GM18517 (cell line): ENCODE results near the gene PRKCA.
"Not testable (repeated sequence)": the region's sequence is repeated elsewhere in the genome, so short reads cannot be mapped to it uniquely, and the experiment has no call there.

ENCODE experiments used
- ATAC-seq: cut with Tn5 transposase; IDR thresholded peaks from one replicate; pipeline ENCODE4 v1.9.1; 2021; ENCODE audit warnings: mild to moderate bottlenecking, moderate library complexity; ENCODE audit not compliant: unreplicated experiment

Gene PRKCA

DNA sequence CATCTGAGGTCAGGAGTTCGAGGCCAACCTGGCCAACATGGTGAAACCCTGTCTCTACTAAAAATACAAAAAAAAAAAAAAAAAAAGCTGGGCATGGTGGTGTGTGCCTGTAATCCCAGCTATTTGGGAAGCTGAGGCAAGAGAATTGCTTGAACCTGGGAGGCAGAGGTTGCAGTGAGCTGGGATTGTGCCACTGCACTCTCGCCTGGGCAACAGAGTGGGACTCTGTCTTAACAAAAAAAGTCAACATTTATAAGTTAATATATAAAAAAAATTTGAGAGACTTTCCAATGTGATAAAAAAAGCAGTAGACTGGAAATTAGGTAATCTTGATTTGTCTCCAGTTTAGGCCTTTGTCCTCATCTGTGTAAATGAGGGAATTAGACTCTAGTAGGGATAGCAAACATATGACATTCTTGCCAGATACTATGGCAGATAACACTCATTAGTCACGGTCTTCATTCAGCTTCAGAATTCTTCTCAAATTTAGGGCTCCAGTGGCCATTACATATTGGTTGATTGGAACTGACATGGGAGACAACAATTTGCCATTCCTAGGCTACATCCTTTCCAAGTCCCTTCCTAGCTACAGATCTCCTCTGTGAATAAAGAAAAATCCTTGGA lies 22.1 kb downstream of the PRKCA start:
- not testable (repeated sequence) for ATAC-seq

DNA sequence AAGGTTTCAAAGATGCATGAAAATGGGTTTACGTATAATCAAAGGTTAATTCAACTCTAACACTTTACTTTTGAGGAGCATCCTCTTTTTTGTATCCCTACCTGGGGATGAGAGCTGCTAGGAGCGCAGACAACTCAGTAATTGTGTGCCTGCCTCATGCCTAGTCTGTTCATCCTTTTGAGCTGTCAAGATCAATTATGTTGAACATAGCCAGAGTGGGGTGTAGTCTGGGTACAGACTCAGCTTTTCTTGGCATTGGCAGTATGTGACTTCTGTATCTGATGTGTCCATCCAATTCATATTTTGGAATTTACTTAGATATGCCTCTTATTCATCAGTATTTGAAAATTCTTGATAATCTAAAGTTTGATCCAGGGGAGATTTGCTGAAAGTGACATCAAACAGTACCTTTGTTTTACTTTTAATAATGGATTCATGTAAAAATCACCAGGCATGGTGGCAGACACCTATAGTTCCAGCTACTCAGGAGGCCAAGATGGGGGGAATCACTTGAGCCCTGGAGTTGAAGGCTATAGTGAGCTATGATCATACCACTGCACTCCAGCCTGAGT lies 24.1 kb downstream of the PRKCA start:
- ATAC-seq = no peak

DNA sequence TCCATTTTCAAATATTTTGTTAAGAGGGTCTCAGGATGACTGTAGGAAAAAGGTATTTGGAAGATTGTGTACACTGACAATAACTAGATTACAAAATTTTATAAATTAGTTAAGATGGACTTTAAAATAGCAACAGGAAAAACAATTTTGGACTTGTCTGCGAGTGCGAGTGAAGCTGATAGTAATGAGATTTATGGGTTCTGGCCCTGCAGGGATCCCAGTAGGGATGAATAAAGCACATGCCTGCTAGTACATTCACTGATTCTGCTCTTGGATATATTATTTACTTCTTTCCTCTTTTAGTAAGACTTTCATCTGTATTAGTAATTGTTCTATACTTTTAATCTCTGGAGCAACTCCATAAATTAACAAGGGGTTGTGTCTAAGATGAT lies 28.2 kb downstream of the PRKCA start:
- ATAC-seq = no peak

DNA sequence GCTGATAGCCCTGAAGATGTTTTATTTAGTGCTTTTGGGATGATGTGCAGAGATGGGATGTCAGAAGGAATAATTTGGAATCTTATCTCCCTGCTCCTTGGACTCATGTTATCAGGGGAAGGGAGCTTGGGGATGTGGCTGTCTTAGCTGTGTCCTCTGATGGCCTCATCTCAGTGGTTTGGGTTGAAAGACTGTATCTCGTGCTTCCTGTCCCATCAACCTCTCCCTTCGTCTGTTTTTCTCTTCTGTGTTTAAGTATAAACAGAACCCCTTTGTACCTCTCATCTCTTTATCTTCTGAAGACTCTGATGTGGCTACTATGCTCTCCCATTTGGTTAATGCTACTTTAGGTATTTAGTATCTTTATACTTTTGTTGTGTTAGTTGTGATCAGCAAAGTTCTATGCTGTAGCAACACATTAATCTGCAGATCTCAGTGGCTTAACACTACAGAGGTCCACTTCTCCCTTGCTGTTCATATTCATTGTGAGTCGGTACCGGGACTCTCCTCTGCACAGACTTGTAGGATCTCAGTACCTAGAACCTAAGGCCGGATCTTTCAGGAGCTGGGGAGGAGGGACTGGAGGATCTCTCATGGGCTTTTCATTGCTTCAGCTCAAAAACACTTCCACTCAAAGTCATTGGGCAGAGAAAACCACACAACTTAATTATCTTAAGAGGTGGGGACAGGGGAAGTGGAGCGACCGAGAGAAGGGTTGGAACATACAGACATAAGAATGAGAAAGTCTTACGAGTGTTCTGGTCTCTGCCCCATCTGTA lies 28.8 kb downstream of the PRKCA start:
- ATAC-seq = no peak

DNA sequence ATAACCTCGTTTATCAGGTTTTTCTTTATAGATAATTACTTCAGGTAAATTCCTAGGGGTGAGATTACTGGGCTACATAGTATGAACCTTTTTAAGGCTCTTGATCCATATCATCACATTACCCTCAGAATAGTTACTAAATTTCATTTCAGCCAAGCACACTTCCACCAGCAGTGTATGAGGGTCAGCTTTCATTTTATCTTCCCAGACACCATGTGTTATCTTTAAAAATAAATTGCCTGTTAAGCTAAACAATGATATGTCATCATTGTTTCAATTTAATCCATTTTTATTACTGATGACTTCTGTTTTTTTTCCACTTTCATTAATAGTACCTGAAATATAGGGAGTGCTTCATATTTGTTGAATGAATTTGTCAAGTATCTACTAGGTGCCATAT lies 33.4 kb downstream of the PRKCA start:
- no peak for ATAC-seq

DNA sequence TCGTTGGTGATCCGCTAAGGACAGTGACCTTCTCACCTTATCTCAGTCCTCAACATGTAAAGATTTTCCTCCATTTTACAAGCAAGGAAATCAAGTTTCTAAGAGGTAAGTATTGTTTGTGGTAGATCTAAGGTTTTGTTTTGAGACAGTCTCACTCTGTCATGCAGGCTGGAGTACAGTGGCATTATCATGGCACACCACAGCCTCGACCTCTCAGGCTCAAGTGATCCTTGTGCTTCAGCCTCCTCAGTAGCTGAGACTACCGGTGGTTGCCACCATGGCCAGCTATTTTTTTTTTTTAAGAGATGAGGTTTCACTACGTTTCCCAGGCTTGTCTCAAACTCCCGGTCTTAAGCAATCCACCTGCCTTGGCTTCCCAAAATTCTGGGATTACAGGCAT lies 34.9 kb downstream of the PRKCA start:
- ATAC-seq = no peak

DNA sequence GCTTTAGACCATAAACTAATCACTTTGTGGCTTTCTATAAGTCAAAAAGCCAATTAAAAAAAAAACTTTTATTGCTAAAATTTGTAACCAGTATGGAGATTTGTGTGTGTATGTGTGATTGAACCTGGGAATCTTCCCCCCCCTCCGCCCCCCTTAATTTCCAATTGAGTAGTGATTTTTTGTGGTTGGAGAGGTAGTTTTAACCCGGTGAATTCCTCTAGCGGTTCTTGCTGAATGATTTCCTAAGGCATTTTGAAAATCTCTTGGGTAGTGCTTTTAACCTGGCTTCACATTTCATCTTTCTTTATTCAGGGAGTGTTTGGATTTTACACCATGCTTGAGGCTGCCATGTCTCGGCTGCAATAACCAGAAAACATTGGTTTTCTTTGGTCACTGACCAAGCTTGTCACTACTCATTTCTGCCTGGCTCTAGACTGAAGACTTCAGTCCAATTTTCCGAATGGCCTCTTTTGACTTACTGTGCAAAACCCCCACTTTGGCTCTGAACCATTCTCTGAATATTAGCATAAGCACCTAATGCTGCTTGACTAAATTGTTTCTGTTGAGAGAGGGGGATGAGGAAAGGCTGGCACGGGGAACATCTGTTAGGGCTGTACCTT lies 35.6 kb downstream of the PRKCA start:
- no peak for ATAC-seq

DNA sequence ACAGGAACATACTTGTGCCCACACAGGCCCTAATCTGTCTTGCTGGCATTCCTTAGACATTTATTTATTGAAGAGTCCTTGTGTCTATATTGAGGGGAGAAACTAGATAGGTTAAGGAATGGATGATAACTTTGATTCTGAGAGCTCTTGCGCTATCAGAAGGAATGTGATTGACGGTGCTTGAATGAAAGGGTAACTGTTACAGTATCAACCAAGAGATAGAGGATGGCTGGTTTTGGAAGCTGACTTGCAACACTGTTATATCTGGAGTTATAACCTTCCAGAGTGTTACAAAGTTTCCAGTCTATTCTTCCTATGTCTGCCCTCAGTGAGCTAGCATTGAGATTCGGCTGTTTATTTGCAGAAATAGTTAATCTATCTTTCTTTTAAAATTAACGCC lies 36.5 kb downstream of the PRKCA start:
- ATAC-seq = no peak

DNA sequence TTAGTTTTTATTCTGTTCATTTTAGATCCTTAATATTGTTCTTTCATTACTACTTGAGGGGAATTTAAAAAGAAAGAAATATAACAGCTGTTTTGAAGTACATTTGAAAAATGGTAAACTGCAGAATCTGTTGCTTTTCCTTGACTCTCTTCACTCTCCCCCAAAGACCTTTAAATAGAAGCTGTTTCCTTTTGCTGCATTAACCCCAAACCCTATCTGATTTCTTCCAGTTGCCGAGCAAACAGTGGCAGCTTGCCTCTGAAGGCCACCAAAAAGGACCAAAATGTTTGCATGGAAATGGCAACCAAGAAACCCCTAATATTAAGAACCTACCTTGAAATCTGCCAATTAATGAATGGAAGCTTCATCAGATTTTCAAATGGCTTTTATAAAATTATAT lies 37.1 kb downstream of the PRKCA start:
- no peak for ATAC-seq

DNA sequence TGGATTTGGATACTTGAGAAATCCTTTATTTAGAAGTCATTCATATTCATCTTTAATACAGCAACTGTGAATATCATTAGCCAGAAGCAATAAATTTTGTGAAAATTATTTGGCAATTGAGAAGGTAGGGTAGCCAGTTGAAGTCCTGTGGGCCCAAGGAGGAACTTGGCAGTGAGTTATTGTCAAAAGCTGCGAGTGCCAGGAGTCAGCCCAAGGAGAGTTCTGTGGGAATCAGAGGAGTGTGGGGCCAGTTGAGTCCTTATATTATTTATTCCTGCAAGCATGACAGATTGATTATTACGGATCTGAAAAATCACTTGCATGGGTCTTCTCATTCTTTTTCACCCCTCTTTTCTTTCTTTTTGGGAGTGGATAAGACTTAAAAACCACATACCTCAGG lies 38.3 kb downstream of the PRKCA start:
- no peak for ATAC-seq

DNA sequence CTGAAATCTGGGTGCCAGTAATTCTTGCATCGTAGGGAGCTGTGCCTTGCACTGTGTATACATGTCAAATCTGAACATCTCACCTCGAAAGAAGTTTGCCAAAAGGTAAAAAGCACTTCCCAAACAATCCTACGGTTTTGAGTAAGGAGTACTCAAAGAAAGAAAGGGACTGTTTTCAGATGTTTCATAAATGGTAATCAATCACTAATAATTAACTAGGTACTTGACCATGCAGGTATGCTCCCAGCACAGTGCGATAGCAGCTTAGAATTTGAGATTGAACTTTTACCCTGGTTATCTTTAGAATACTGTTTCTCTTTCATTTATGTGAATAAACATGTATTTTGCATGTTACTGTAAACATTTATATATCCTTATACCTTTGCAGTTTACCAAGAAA lies 39.0 kb downstream of the PRKCA start:
- no peak for ATAC-seq

DNA sequence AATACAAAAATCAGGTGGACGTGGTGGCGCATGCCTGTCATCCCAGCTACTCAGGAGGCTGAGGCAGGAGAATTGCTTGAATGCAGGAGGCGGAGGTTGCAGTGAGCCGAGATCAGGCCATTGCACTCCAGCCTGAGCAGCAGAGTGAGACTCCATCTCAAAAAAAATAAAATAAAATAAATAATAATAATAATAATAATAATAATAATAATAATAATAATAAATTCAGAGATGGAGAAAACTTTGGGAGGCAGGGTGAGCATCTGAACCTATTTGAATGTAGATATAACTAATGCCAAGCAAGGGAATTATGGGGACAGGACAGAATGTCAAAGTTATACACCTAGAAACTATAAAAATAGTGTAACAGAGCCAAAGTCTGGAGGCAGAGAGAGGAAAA lies 39.9 kb downstream of the PRKCA start:
- not testable (repeated sequence) for ATAC-seq

DNA sequence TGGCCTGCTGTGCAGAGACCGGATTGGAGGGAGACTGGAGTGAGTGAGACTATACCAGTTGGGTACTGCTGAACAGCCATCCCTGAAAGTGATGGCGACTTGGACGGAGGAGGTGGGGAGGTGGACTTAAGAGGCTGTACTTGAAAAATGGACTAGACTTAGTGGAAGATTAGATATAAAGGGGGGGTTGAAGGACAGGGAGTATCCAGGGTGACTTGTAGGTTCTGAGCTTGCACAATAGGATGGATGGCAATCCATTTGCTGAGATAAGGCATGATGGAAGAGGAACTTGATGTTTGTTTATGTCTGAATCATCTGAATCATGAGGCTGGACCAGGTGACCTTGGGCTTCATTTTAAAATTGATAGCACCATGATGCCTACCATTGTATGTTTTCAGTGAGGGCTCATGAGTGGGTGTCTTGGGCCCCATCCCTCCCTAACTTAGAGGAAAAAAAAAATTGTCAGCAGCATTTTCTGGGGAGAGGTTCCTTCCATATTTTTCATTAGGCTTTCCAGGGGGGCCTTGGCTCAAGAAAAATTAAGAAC lies 41.2 kb downstream of the PRKCA start:
- no peak for ATAC-seq

DNA sequence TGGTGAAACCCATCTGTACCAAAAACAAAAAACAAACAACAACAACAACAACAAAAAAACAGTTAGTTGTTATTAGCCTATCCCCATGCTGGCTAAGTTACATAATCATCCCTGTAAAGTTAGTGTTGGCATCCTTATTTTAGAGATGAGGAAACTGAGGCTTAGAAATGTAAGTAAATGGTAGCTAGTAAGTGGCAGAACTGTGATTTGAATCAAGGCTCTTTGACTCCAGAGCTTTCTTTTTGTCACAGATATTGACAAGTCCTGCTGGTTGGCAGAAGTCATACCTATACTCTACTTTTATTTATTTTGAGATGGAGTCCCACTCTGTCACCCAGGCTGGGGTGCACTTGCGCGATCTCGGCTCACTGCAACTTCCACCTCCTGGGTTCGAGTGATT lies 42.1 kb downstream of the PRKCA start:
- ATAC-seq = no peak

DNA sequence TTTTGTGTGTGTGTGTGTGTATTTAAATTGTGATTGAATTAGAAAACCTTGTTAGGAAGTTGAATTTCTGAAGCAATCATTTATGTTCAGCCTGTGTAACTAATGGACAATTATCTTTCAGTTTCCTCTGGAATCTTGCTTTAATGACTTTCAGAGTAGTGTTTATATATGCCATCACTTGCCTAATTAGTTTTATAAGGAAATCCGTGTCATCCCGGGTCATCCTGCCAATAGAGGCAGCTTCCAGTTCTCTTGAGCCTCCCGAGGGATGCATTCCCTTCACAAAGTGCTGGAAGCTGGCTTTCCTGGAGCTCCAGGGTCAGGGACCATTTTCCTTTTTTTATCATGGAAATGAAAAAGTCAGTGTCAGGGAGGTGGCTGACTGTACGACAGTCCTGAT lies 42.9 kb downstream of the PRKCA start:
- no peak for ATAC-seq

DNA sequence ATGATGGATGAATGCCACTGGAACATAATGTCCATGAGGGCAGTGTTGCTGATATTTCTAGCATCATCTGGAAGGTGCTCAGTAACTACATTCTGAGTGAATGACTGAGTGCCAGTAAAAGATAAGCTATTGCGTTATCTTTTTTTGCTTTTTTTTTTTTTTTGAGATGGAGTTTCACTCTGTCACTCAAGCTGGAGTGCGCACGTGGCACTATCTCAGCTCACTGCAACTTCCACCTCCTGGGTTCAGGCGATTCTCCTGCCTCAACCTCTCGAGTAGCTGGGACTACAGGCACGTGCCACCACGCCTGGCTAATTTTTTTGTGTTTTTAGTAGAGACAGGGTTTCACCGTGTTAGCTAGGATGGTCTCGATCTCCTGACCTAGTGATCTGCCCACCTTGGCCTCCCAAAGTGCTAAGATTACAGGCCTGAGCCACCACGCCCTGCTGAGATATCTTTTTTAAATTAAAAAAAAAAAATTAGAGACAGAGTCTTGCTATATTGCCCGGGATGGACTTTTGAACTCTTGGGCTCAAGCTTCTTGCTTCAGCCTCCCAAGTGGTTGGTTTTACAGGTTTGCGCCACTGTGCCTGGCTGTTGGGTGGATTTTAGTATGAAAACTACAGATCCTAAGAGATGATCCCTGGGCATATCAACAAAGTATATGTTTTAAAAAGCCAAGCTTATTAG lies 43.7 kb downstream of the PRKCA start:
- ATAC-seq = not testable (repeated sequence)

DNA sequence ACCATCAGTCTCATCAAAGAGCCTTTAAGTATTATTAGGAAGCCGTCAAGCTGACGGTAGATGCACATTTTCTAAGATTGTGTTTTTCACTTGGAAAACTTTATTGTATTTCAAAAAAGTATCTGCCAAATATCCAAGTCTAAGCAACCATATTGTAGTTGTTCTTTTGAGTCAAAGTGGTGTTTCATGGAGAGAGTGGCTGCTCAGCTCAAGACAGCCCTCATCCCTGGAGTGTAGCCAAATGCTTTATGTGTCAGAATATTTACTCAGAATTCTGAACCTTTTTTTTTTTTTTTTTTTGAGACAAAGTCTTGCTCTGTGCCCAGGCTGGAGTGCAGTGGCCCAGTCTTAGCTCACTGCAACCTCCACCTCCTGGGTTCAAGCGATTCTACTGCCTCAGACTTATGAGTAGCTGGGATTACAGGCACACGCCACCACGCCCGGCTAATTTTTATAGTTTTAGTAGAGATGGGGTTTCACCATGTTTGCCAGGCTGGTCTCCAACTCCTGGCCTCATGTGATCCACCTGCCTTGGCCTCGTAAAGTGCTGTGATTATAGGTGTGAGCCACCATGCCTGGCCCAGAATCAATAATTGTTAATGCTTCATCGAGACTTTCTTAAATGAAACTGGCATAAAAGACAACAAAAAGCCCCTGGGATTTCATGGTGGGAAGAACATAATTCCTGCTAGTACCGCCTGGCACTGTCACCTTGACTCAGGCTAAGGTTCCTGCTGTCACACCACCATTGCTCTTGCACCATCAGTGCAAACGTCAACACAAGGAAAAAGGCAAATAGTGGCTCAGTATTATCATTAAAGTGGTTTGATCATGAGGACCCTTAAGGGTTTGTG lies 45.5 kb downstream of the PRKCA start:
- ATAC-seq = no peak

DNA sequence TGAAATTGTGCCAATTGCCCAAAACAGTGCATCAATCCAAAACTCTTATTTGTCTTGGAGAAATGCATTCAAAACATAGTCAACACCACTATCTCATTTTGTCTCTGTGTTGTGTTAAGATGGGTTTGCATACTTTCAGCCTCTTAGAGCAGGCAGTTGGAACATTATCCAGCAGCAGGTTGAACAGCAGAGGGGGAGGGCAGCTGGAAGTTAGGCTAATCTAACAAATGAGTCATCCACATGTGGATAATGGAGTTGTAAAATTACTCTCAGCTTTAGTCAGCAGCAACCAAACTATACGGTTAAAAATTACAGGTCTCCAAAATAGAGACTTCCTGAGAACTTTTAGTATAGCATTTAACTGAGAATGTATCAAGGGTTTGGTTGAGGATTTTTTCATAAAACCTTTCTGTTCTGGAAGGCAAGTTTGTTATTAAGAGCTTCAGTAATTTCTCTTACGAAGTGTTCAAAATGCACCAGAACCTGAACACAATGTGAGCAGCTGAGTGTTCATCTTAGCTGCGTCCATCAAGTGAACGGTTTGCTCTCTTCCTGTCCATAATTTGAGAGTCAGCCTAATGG lies 46.3 kb downstream of the PRKCA start:
- no peak for ATAC-seq

DNA sequence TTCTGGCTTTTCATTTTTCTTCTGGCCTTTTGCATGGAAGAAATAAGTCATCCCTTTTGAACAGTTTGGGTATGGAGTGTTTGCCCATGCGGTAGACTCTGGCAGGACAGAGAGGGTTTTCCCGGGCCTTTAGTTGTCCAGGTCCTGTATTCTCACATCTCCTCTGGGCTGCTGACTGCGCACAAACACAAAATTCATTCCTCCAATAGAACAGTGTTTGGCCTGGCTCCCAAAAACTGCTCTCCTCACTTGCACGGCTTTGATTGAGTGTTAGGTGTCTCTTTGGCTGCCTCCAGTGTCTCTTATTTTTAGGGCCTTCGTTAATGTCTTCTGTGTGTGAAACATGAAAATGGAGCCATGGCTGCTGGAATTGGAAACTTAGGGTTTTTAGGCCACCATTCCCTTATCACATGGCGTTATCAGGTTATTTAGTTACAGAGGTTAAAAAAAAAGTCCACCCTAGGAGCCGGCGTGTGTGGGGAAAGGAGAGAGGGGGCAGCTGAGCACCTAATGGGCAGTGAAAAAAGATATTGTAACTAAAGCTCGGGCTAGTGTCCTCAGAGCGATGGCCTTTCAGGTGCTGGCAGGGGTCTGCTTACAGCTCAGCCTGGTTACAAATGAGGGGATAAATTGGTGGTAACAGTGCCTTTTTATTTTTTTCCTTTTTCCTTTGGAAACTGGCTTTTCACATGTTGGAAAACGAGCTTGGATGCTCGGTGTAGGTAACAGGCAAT lies 47.3 kb downstream of the PRKCA start:
- ATAC-seq = no peak
